ENCODE results near the gene IQCH.

DNA sequence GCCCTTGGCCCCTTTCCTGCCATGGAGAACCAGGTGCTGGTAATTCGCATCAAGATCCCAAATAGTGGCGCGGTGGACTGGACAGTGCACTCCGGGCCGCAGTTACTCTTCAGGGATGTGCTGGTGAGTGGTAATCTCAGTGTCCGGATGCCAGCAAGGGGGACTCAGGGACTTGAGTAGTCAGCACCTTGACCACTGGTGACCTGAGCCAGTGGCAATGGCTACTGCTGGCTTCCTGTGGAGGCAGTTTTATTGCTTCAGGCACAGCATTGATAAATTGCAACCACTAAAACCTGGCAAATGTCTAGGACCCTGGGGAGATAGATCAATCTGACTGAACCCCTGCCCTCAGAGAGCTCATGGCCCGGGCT, 288.7 kb downstream of the IQCH start:
- TF ChIP-seq, protein P1, sequence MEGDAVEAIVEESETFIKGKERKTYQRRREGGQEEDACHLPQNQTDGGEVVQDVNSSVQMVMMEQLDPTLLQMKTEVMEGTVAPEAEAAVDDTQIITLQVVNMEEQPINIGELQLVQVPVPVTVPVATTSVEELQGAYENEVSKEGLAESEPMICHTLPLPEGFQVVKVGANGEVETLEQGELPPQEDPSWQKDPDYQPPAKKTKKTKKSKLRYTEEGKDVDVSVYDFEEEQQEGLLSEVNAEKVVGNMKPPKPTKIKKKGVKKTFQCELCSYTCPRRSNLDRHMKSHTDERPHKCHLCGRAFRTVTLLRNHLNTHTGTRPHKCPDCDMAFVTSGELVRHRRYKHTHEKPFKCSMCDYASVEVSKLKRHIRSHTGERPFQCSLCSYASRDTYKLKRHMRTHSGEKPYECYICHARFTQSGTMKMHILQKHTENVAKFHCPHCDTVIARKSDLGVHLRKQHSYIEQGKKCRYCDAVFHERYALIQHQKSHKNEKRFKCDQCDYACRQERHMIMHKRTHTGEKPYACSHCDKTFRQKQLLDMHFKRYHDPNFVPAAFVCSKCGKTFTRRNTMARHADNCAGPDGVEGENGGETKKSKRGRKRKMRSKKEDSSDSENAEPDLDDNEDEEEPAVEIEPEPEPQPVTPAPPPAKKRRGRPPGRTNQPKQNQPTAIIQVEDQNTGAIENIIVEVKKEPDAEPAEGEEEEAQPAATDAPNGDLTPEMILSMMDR (IDR thresholded peaks at IDR 0.05), result no peak
- no peak for TF ChIP-seq POLR2AphosphoS5 (IDR thresholded peaks at IDR 0.05)
